Memory B cell (primary cell): ENCODE results near the gene CDK8.

Source experiments
- ATAC-seq: fragments of 150-1000 bp; cut with Tn5 transposase; 2 replicates; pipeline ENCODE4 v1.10.0; 2021; ENCODE audit warnings: low read depth, mild to moderate bottlenecking, moderate library complexity
- DNase-seq, 2 donors: peaks; one replicate each; pipeline ENCODE4 v3.0.0; 2022; ENCODE audit warnings: low spot score in 2 of 2
- H3K27ac Mint-ChIP-seq: one replicate; pipeline ENCODE4 v1.8.0; 2022; ENCODE audit warnings: mild to moderate bottlenecking, moderate library complexity, mixed read lengths
- H3K27me3 Mint-ChIP-seq: one replicate; pipeline ENCODE4 v1.8.0; 2022; ENCODE audit warnings: mixed read lengths
- H3K36me3 Mint-ChIP-seq: one replicate; pipeline ENCODE4 v1.8.0; 2022; ENCODE audit warnings: mild to moderate bottlenecking, mixed read lengths
- H3K4me1 Mint-ChIP-seq: one replicate; pipeline ENCODE4 v1.8.0; 2022; ENCODE audit warnings: mixed read lengths
- H3K4me3 Mint-ChIP-seq: one replicate; pipeline ENCODE4 v1.8.0; 2022; ENCODE audit warnings: mild to moderate bottlenecking, moderate library complexity, mixed read lengths
- H3K9me3 Mint-ChIP-seq: one replicate; pipeline ENCODE4 v1.8.0; 2022; ENCODE audit warnings: mixed read lengths

Gene CDK8

GRCh38 chr13:26253787-26254582 lies at the start of gene CDK8:
CDK8 (plus strand) TSS chr13:26254129; CDS start chr13:26254642, 513 bp downstream.
- peak; percentile 84 for ATAC-seq
- H3K27ac Mint-ChIP-seq, result peak within 1 kb of the TSS; percentile 91
- H3K27me3 Mint-ChIP-seq, result no peaks in the 10 kb centered on the region
- peak within 1 kb of the TSS; percentile 93 for H3K4me3 Mint-ChIP-seq
- H3K9me3 Mint-ChIP-seq, result no peaks in the 10 kb centered on the region
- H3K36me3 Mint-ChIP-seq, result peaks cover 2% of the 10 kb centered on the region
- peak; percentile 85 to 93 for DNase-seq
- peaks cover 13% of the 10 kb centered on the region for H3K4me1 Mint-ChIP-seq

- peaks cover 35% of the 10 kb centered on the region for H3K36me3 Mint-ChIP-seq
- no peak overlapping the region for H3K27ac Mint-ChIP-seq
- no peak for ATAC-seq
Measured at GRCh38 chr13:26208287-26208686, 45.6 kb upstream of the CDK8 start.

GRCh38 chr13:26213345-26213744 lies 40.6 kb upstream of the CDK8 start:
- Mint-ChIP-seq H3K27ac (no peak overlapping the region), H3K36me3 (peaks cover 38% of the 10 kb centered on the region), H3K27me3 (no peaks in the 10 kb centered on the region), H3K9me3 (no peaks in the 10 kb centered on the region), H3K4me1 (peaks cover 4% of the 10 kb centered on the region), H3K4me3 (no peak overlapping the region)
- ATAC-seq (no peak), DNase-seq (no peak)

More at GRCh38 chr13:26208287-26208686, 45.6 kb upstream of the CDK8 start:
- Mint-ChIP-seq H3K4me1 (peaks cover 4% of the 10 kb centered on the region), H3K27me3 (no peaks in the 10 kb centered on the region), H3K4me3 (no peak overlapping the region), H3K9me3 (no peaks in the 10 kb centered on the region)
- no peak for DNase-seq

GRCh38 chr13:26213982-26214381 lies 39.9 kb upstream of the CDK8 start:
- H3K9me3 Mint-ChIP-seq, result no peaks in the 10 kb centered on the region
- no peaks in the 10 kb centered on the region for H3K27me3 Mint-ChIP-seq
- H3K27ac Mint-ChIP-seq, result peak overlapping the region; percentile 38
- no peak overlapping the region for H3K4me3 Mint-ChIP-seq
- ATAC-seq (no peak), DNase-seq (no peak)
- peaks cover 36% of the 10 kb centered on the region for H3K36me3 Mint-ChIP-seq
- H3K4me1 Mint-ChIP-seq, result peaks cover 4% of the 10 kb centered on the region

- peaks cover 13% of the 10 kb centered on the region for H3K4me1 Mint-ChIP-seq
Measured at GRCh38 chr13:26216042-26216441, 37.9 kb upstream of the CDK8 start.

GRCh38 chr13:26219726-26220125 lies 34.2 kb upstream of the CDK8 start:
- peaks cover 2% of the 10 kb centered on the region for H3K9me3 Mint-ChIP-seq
- H3K36me3 Mint-ChIP-seq, result peaks cover 18% of the 10 kb centered on the region
- peaks cover 22% of the 10 kb centered on the region for H3K4me1 Mint-ChIP-seq
- DNase-seq (no peak), ATAC-seq (no peak)
- H3K4me3 Mint-ChIP-seq, result no peak overlapping the region
- no peaks in the 10 kb centered on the region for H3K27me3 Mint-ChIP-seq
- no peak overlapping the region for H3K27ac Mint-ChIP-seq

More at GRCh38 chr13:26216042-26216441, 37.9 kb upstream of the CDK8 start:
- no peaks in the 10 kb centered on the region for H3K9me3 Mint-ChIP-seq
- H3K27me3 Mint-ChIP-seq, result no peaks in the 10 kb centered on the region
- H3K4me3 Mint-ChIP-seq, result no peak overlapping the region
- no peak for DNase-seq
- no peak for ATAC-seq
- H3K27ac Mint-ChIP-seq, result no peak overlapping the region
- H3K36me3 Mint-ChIP-seq, result peaks cover 33% of the 10 kb centered on the region

- no peak for DNase-seq
- H3K27ac Mint-ChIP-seq, result no peak overlapping the region
- H3K4me1 Mint-ChIP-seq, result peaks cover 22% of the 10 kb centered on the region
- H3K4me3 Mint-ChIP-seq, result peak overlapping the region; percentile 43
- ATAC-seq, result no peak
- no peaks in the 10 kb centered on the region for H3K27me3 Mint-ChIP-seq
- peaks cover 11% of the 10 kb centered on the region for H3K36me3 Mint-ChIP-seq
- peaks cover 2% of the 10 kb centered on the region for H3K9me3 Mint-ChIP-seq
Measured at GRCh38 chr13:26220575-26220974, 33.4 kb upstream of the CDK8 start.

GRCh38 chr13:26221399-26221720 lies 32.6 kb upstream of the CDK8 start:
- Mint-ChIP-seq H3K36me3 (peaks cover 11% of the 10 kb centered on the region), H3K4me1 (peaks cover 22% of the 10 kb centered on the region), H3K4me3 (peak overlapping the region; percentile 99), H3K9me3 (peaks cover 2% of the 10 kb centered on the region), H3K27ac (peak overlapping the region; percentile 96), H3K27me3 (no peaks in the 10 kb centered on the region)
- peak; percentile 0 for ATAC-seq
- no peak for DNase-seq

GRCh38 chr13:26221721-26222519 lies 32.0 kb upstream of the CDK8 start, which contains the start of gene RNF6:
RNF6 (minus strand) TSS chr13:26222314; CDS start chr13:26219649, 2,665 bp downstream.
- H3K27me3 Mint-ChIP-seq, result no peaks in the 10 kb centered on the region
- H3K36me3 Mint-ChIP-seq, result peaks cover 10% of the 10 kb centered on the region
- peak within 1 kb of the TSS; percentile 96 for H3K27ac Mint-ChIP-seq
- peaks cover 2% of the 10 kb centered on the region for H3K9me3 Mint-ChIP-seq
- ATAC-seq (peak; percentile 89), DNase-seq (peak; percentile 87 to 92)
- peak within 1 kb of the TSS; percentile 99 for H3K4me3 Mint-ChIP-seq
- peaks cover 22% of the 10 kb centered on the region for H3K4me1 Mint-ChIP-seq

GRCh38 chr13:26222520-26223046 lies 31.3 kb upstream of the CDK8 start:
- Mint-ChIP-seq H3K27ac (peak overlapping the region; percentile 96), H3K4me3 (peak overlapping the region; percentile 99), H3K4me1 (peaks cover 22% of the 10 kb centered on the region), H3K9me3 (peaks cover 2% of the 10 kb centered on the region), H3K27me3 (no peaks in the 10 kb centered on the region), H3K36me3 (peaks cover 6% of the 10 kb centered on the region)
- ATAC-seq, result no peak
- no peak for DNase-seq

- H3K27me3 Mint-ChIP-seq, result no peaks in the 10 kb centered on the region
- no peak overlapping the region for H3K4me3 Mint-ChIP-seq
- H3K9me3 Mint-ChIP-seq, result peaks cover 2% of the 10 kb centered on the region
- no peaks in the 10 kb centered on the region for H3K36me3 Mint-ChIP-seq
- ATAC-seq, result no peak
- H3K4me1 Mint-ChIP-seq, result peaks cover 13% of the 10 kb centered on the region
- no peak for DNase-seq
- no peak overlapping the region for H3K27ac Mint-ChIP-seq
Measured at GRCh38 chr13:26225896-26226617, 27.9 kb upstream of the CDK8 start.

GRCh38 chr13:26227166-26227971 lies 26.6 kb upstream of the CDK8 start:
- Mint-ChIP-seq H3K36me3 (no peaks in the 10 kb centered on the region), H3K4me1 (peaks cover 8% of the 10 kb centered on the region), H3K27me3 (peaks cover 5% of the 10 kb centered on the region), H3K27ac (no peak overlapping the region), H3K4me3 (no peak overlapping the region), H3K9me3 (peaks cover 2% of the 10 kb centered on the region)
- ATAC-seq, result no peak
- DNase-seq, result no peak

GRCh38 chr13:26228096-26228495 lies 25.8 kb upstream of the CDK8 start:
- DNase-seq (no peak), ATAC-seq (no peak)
- Mint-ChIP-seq H3K9me3 (no peaks in the 10 kb centered on the region), H3K27ac (no peak overlapping the region), H3K27me3 (peaks cover 5% of the 10 kb centered on the region), H3K4me3 (no peak overlapping the region), H3K36me3 (no peaks in the 10 kb centered on the region), H3K4me1 (peaks cover 3% of the 10 kb centered on the region)
